K562 (cell line): ENCODE results near the gene TJP3. TPM values are rescaled to one million over a fixed set of nuclear protein-coding genes. Genes with fewer than 3 reads are reported as not detected.

Experiments
- ARHGAP35 ChIP-seq: fragments of 450-650 bp; IDR thresholded peaks from 2 replicates; pipeline ENCODE4 v1.6.1; 2018; ENCODE audit not compliant: partially characterized antibody
- ARNT ChIP-seq, 2 experiments: fragments of 450-650 bp; IDR thresholded peaks; 2 replicates each; pipeline ENCODE4 v1.6.1; 2016; ENCODE audit warnings: mild to moderate bottlenecking in 1 of 2
- EZH2 ChIP-seq: IDR thresholded peaks from 2 replicates; pipeline ENCODE4 v1.6.1; 2012; ENCODE audit warnings: low read depth, mild to moderate bottlenecking, inconsistent platforms, low read length, borderline replicate concordance
- FOXK2 ChIP-seq, 2 experiments: fragments of 450-650 bp; IDR thresholded peaks in 1 of 2; conservative IDR thresholded peaks in 1 of 2; 2 replicates each; pipeline ENCODE4 v1.6.1; 2016; ENCODE audit warnings: low read depth in 2 of 2, mild to moderate bottlenecking in 1 of 2
- HINFP ChIP-seq: fragments of 450-650 bp; conservative IDR thresholded peaks from 2 replicates; pipeline ENCODE4 v1.6.1; 2016; ENCODE audit warnings: missing genetic modification characterization, low read depth, mild to moderate bottlenecking, control low read depth, missing compliant biosample characterization
- ILK ChIP-seq: fragments of 450-650 bp; IDR thresholded peaks from 2 replicates; pipeline ENCODE4 v1.6.1; 2016; ENCODE audit warnings: missing genetic modification characterization, low read depth, mild to moderate bottlenecking, missing compliant biosample characterization, moderate library complexity, borderline replicate concordance
- NKRF ChIP-seq: fragments of 450-650 bp; IDR thresholded peaks from 2 replicates; pipeline ENCODE4 v1.6.1; 2016; ENCODE audit warnings: borderline replicate concordance
- PHF21A ChIP-seq: fragments of 450-650 bp; IDR thresholded peaks from 2 replicates; pipeline ENCODE4 v1.6.1; 2017; ENCODE audit warnings: low read depth, borderline replicate concordance
- RBM22 ChIP-seq: fragments of 200-400 bp; formaldehyde crosslinking; IDR thresholded peaks from 2 replicates; pipeline ENCODE4 v1.6.1; 2018; ENCODE audit warnings: low read length, low read depth; ENCODE audit not compliant: poor library complexity, severe bottlenecking
- ZBED1 ChIP-seq: IDR thresholded peaks from 2 replicates; pipeline ENCODE4 v1.6.1; 2014
- ZNF124 ChIP-seq: sonication (generic); formaldehyde crosslinking; IDR thresholded peaks from 2 replicates; pipeline ENCODE4 v1.8.1; 2022; ENCODE audit warnings: missing genetic modification reagents
- ZNF184 ChIP-seq: sonication (generic); formaldehyde crosslinking; IDR thresholded peaks from 2 replicates; pipeline ENCODE4 v1.5.0; 2020; ENCODE audit warnings: missing genetic modification reagents
- ZNF785 ChIP-seq: fragments of 250-450 bp; sonication (Bioruptor Pico); IDR thresholded peaks from 2 replicates; pipeline ENCODE4 v1.4.0; 2020; ENCODE audit warnings: mild to moderate bottlenecking
- polyA plus RNA-seq, 8 experiments: library from polyadenylated mRNA; depleted of rRNA in 4 of 8; stranded (reverse) in 5 of 8; unstranded in 3 of 8; fragments of >200 nt; fragmentation: Nextera tagmentation in 2 of 8; fragmentation: Illumina TruSeq in 1 of 8; extraction: Ambion mirVana in 2 of 8; extraction: Trizol in 1 of 8; gene quantifications; 2 replicates each; pipeline versions ENCODE4 v1.2.1 to v1.2.3, GENCODE V29; 2011 to 2014; ENCODE audit warnings: inconsistent platforms in 1 of 8, missing spikeins in 1 of 8
- total RNA-seq, 7 experiments: library from RNA; depleted of rRNA in 6 of 7; stranded (reverse); fragments of >200 nt in 6 of 7; fragmentation: Illumina TruSeq in 2 of 7; extraction: Trizol in 2 of 7; gene quantifications; 2 replicates each; pipeline versions ENCODE4 v1.2.1 to v1.2.3, GENCODE V29; 2011 to 2021; ENCODE audit warnings: low replicate concordance in 1 of 7
- TF ChIP-seq, protein P1 (sequence below): fragments of 250-450 bp; sonication (Bioruptor Pico); IDR thresholded peaks from 2 replicates; pipeline ENCODE4 v1.5.0; 2021
- TF ChIP-seq, protein P2 (sequence below): sonication (generic); formaldehyde crosslinking; IDR thresholded peaks from 2 replicates; pipeline ENCODE4 v1.8.1; 2023; ENCODE audit warnings: mild to moderate bottlenecking, missing genetic modification reagents, moderate library complexity
- TF ChIP-seq, protein P3 (sequence below): sonication (generic); formaldehyde crosslinking; IDR thresholded peaks from 2 replicates; pipeline ENCODE4 v1.8.0; 2022; ENCODE audit warnings: missing genetic modification reagents, mild to moderate bottlenecking, moderate library complexity, borderline replicate concordance
- TF ChIP-seq, protein P4 (sequence below): sonication (generic); formaldehyde crosslinking; IDR thresholded peaks from 2 replicates; pipeline ENCODE4 v1.8.1; 2023; ENCODE audit warnings: mild to moderate bottlenecking, missing genetic modification reagents

TJP3 gene
- total and polyA plus RNA-seq, 9 of the 15 experiments (the other 6 are each of a cell fraction or from before 2014, with no cell fraction given), result 0.11 to 2.4 (median 0.57) TPM; not detected in 1

- TF ChIP-seq, protein P1, sequence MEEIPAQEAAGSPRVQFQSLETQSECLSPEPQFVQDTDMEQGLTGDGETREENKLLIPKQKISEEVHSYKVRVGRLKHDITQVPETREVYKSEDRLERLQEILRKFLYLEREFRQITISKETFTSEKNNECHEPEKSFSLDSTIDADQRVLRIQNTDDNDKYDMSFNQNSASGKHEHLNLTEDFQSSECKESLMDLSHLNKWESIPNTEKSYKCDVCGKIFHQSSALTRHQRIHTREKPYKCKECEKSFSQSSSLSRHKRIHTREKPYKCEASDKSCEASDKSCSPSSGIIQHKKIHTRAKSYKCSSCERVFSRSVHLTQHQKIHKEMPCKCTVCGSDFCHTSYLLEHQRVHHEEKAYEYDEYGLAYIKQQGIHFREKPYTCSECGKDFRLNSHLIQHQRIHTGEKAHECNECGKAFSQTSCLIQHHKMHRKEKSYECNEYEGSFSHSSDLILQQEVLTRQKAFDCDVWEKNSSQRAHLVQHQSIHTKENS (CRISPR knock-in tag), result no peak
- TF ChIP-seq RBM22 (peak; percentile 94), EZH2 (no peak), ZNF785 (CRISPR knock-in tag) (no peak), ILK (tag) (no peak), NKRF (0 out of 2 replicates have a peak, but pooled peaks have one; percentile 27), FOXK2 (conservative IDR thresholded peaks at IDR 0.05 in 1 of 2, IDR thresholded peaks at IDR 0.05 in 1 of 2; ENCODE audit: low read depth in 2 of 2) (peak in 1 of 2 experiments; percentile 36; a peak in 1 of 4 replicates), HINFP (tag) (no peak), ZNF124 (CRISPR knock-in tag) (no peak), ZNF184 (no peak), PHF21A (peak; percentile 74), ARNT (IDR thresholded peaks at IDR 0.05) (peak; percentile 90 to 95; a peak in 3 of 4 replicates), ARHGAP35 (no peak), ZBED1 (peak; percentile 81; the same call in 1 of the 2 replicates)
- TF ChIP-seq, protein P2, sequence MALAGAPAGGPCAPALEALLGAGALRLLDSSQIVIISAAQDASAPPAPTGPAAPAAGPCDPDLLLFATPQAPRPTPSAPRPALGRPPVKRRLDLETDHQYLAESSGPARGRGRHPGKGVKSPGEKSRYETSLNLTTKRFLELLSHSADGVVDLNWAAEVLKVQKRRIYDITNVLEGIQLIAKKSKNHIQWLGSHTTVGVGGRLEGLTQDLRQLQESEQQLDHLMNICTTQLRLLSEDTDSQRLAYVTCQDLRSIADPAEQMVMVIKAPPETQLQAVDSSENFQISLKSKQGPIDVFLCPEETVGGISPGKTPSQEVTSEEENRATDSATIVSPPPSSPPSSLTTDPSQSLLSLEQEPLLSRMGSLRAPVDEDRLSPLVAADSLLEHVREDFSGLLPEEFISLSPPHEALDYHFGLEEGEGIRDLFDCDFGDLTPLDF (CRISPR knock-in tag), result no peak
- TF ChIP-seq, protein P3, sequence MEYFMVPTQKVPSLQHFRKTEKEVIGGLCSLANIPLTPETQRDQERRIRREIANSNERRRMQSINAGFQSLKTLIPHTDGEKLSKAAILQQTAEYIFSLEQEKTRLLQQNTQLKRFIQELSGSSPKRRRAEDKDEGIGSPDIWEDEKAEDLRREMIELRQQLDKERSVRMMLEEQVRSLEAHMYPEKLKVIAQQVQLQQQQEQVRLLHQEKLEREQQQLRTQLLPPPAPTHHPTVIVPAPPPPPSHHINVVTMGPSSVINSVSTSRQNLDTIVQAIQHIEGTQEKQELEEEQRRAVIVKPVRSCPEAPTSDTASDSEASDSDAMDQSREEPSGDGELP (CRISPR knock-in tag), result peak; percentile 92; the same call in 1 of the 2 replicates
- TF ChIP-seq, protein P4, sequence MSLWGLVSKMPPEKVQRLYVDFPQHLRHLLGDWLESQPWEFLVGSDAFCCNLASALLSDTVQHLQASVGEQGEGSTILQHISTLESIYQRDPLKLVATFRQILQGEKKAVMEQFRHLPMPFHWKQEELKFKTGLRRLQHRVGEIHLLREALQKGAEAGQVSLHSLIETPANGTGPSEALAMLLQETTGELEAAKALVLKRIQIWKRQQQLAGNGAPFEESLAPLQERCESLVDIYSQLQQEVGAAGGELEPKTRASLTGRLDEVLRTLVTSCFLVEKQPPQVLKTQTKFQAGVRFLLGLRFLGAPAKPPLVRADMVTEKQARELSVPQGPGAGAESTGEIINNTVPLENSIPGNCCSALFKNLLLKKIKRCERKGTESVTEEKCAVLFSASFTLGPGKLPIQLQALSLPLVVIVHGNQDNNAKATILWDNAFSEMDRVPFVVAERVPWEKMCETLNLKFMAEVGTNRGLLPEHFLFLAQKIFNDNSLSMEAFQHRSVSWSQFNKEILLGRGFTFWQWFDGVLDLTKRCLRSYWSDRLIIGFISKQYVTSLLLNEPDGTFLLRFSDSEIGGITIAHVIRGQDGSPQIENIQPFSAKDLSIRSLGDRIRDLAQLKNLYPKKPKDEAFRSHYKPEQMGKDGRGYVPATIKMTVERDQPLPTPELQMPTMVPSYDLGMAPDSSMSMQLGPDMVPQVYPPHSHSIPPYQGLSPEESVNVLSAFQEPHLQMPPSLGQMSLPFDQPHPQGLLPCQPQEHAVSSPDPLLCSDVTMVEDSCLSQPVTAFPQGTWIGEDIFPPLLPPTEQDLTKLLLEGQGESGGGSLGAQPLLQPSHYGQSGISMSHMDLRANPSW, result no peak
These were observed 13.1 kb downstream of the TJP3 start (continued) for GRCh38 chr19:3721131-3721886.
